ENCODE results near the gene MYO3B.

DNA sequence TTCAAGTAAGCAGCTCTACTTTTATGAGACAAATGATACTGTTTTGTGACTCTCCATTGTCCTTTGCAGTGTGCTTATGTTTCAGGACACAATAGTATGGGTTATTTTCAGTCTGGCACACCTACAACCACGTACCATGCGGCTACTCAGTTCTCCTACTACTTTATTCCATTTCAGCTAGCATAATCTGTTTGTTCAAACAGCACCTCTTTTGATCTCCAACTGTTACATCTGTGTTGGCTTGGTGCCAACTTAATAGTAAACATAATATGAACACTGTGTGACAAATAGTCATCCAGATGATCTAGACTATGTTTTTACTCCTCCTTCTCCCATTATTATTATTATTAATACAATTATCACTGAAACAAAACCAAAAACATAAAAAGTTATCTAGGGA, 40.5 kb downstream of the MYO3B start:
- TF ChIP-seq, protein P1, sequence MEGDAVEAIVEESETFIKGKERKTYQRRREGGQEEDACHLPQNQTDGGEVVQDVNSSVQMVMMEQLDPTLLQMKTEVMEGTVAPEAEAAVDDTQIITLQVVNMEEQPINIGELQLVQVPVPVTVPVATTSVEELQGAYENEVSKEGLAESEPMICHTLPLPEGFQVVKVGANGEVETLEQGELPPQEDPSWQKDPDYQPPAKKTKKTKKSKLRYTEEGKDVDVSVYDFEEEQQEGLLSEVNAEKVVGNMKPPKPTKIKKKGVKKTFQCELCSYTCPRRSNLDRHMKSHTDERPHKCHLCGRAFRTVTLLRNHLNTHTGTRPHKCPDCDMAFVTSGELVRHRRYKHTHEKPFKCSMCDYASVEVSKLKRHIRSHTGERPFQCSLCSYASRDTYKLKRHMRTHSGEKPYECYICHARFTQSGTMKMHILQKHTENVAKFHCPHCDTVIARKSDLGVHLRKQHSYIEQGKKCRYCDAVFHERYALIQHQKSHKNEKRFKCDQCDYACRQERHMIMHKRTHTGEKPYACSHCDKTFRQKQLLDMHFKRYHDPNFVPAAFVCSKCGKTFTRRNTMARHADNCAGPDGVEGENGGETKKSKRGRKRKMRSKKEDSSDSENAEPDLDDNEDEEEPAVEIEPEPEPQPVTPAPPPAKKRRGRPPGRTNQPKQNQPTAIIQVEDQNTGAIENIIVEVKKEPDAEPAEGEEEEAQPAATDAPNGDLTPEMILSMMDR (IDR thresholded peaks at IDR 0.05), result no peak
- TF ChIP-seq EZH2 (IDR thresholded peaks at IDR 0.05), result no peak
